Naive thymus-derived CD4-positive, alpha-beta T cell (primary cell): ENCODE data around the gene CCNJL. TPM values are rescaled to one million over a fixed set of nuclear protein-coding genes. Genes with fewer than 3 reads are reported as not detected.

Source experiments
- ATAC-seq: fragments of 150-1000 bp; cut with Tn5 transposase; 2 replicates; pipeline ENCODE4 v1.10.0; 2021; ENCODE audit warnings: mild to moderate bottlenecking, moderate library complexity
- CTCF ChIA-PET: fragments of 350-600 bp; sonication (Branson Sonifier 250); formaldehyde crosslinking; loops from one replicate; lab custom pipeline; 2021; ENCODE audit warnings: antibody characterized with exemption; lab: Charles Lee
- POLR2A ChIA-PET: fragments of 350-600 bp; sonication (Branson Sonifier 250); formaldehyde crosslinking; loops from one replicate; lab custom pipeline; 2021; ENCODE audit warnings: antibody characterized with exemption, inconsistent platforms; lab: Charles Lee
- DNase-seq, 9 donors: peaks; one replicate each; pipeline versions ENCODE4 v3.0.0 to v3.0.0-alpha.2; 2020 to 2022; ENCODE audit warnings: mixed read lengths in 1 of 9
- H3K27ac ChIP-seq: one replicate; pipeline ENCODE4 v1.7.0; 2013; ENCODE audit warnings: mild to moderate bottlenecking, low read depth, low read length, moderate library complexity
- H3K27me3 ChIP-seq, 2 donors: one replicate each; pipeline ENCODE4 v1.7.0; 2013; ENCODE audit warnings: low read length in 2 of 2, mild to moderate bottlenecking in 2 of 2, moderate library complexity in 2 of 2; ENCODE audit not compliant: control insufficient read depth in 2 of 2, insufficient read depth in 2 of 2
- H3K36me3 ChIP-seq, 3 experiments: 1 replicate in 2 of 3; 2 replicates in 1 of 3; pipeline ENCODE4 v1.7.0; 2013; ENCODE audit warnings: low read length in 3 of 3, mild to moderate bottlenecking in 3 of 3, moderate library complexity in 1 of 3; ENCODE audit not compliant: insufficient read depth in 3 of 3, control insufficient read depth in 2 of 3
- H3K4me1 ChIP-seq, 2 donors: one replicate each; pipeline ENCODE4 v1.7.0; 2013; ENCODE audit warnings: low read length in 2 of 2, mild to moderate bottlenecking in 2 of 2, moderate library complexity in 1 of 2; ENCODE audit not compliant: control insufficient read depth in 2 of 2, insufficient read depth in 2 of 2
- H3K4me3 ChIP-seq: 2 replicates; pipeline ENCODE4 v1.7.0; 2013; ENCODE audit warnings: mild to moderate bottlenecking, low read length
- H3K9me3 ChIP-seq, 3 experiments: 1 replicate in 2 of 3; 2 replicates in 1 of 3; pipeline ENCODE4 v1.7.0; 2013; ENCODE audit warnings: low read length in 3 of 3; ENCODE audit not compliant: control insufficient read depth in 2 of 3
- H3K27ac Mint-ChIP-seq, 9 donors: one replicate each; pipeline ENCODE4 v1.8.0; 2020 to 2022; ENCODE audit warnings: mixed read lengths in 9 of 9, mild to moderate bottlenecking in 8 of 9, moderate library complexity in 5 of 9, inconsistent platforms in 2 of 9
- H3K27me3 Mint-ChIP-seq, 5 donors: one replicate each; pipeline ENCODE4 v1.8.0; 2021 to 2022; ENCODE audit warnings: mixed read lengths in 5 of 5, mild to moderate bottlenecking in 1 of 5
- H3K36me3 Mint-ChIP-seq, 5 donors: one replicate each; pipeline ENCODE4 v1.8.0; 2020 to 2022; ENCODE audit warnings: mixed read lengths in 5 of 5, mild to moderate bottlenecking in 3 of 5, inconsistent platforms in 1 of 5
- H3K4me1 Mint-ChIP-seq, 7 donors: one replicate each; pipeline ENCODE4 v1.8.0; 2020 to 2022; ENCODE audit warnings: mixed read lengths in 7 of 7, mild to moderate bottlenecking in 3 of 7, inconsistent platforms in 1 of 7
- H3K4me3 Mint-ChIP-seq, 10 donors: one replicate each; pipeline ENCODE4 v1.8.0; 2020 to 2022; ENCODE audit warnings: mild to moderate bottlenecking in 10 of 10, mixed read lengths in 10 of 10, moderate library complexity in 6 of 10, inconsistent platforms in 2 of 10
- H3K9me3 Mint-ChIP-seq, 11 donors: one replicate each; pipeline ENCODE4 v1.8.0; 2020 to 2022; ENCODE audit warnings: mixed read lengths in 11 of 11, mild to moderate bottlenecking in 4 of 11, inconsistent platforms in 1 of 11, moderate library complexity in 1 of 11
- intact Hi-C, 2 donors: fragments of 100-400 bp; cut with micrococcal nuclease; formaldehyde crosslinking; loops; one replicate each; pipeline ENCODE4 v1.15.1; 2023
- polyA plus RNA-seq, 2 donors: library from polyadenylated mRNA; unstranded; fragments of 300-500 nt; fragmentation: Illumina TruSeq; gene quantifications; one replicate each; pipeline ENCODE4 v1.2.3, GENCODE V29; 2021
- total RNA-seq, 6 experiments: library from RNA in 5 of 6; stranded (reverse) in 5 of 6; gene quantifications; 1 replicate in 5 of 6; 2 replicates in 1 of 6; pipeline ENCODE4 v1.2.3 and lab custom pipeline; 2021 to 2026

CCNJL gene
- total and polyA plus RNA-seq, 7 experiments from 2014 or later = 0.42 to 2.3 TPM; not detected in 5

DNA sequence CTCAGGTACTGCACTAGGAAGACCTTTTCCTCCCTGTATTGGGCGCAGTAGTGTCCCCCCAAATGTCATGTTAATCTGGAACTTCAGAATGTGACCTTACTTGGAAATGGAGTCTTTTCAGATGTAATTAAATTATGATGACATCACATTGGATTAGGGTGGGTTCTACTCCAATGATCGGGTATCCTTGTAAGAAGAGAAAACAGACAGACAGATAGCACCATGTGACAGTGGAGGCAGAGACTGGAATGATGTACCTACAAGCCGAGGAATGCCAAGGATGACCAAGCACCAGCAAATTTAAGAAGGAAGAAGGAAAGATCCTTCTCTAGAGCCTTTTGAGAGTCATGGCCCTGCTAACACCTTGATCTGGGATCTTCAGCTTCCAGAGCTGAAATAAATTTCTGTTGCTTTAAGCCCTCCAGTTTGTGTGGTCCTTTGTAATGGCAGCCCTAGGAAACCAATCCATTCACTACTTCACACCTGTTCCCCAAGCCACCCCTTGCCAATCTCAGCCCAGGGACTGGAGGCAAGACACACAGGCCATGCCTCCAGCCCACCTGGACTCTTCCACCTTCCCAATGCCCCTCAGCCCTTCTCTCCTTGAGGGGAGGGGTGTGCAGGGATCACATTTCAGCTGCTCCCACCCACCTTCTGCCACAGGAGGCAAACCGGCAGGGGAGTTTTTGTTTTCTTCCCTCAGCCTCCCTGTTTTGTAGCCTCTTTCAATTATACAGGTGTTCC, 1.6 kb downstream of the CCNJL start:
- ChIA-PET POLR2A (no interaction called here), CTCF (interaction anchor here (0.7 kb wide), 1 partner anchor 64 kb away, joined by 3 read pairs; no protein-coding TSS in a partner anchor)
- Histone ChIP-seq H3K27me3 (no peaks in the 10 kb centered on the region), H3K4me1 (no peaks in the 10 kb centered on the region), H3K27ac (no peak overlapping the region), H3K9me3 (no peaks in the 10 kb centered on the region), H3K4me3 (no peak overlapping the region), H3K36me3 (no peaks in the 10 kb centered on the region)
- Mint-ChIP-seq H3K27me3 (peaks cover 43 to 79% (median 61%) of the 10 kb centered on the region in 5 donors), H3K9me3 (peaks cover 0 to 2% (median 0%) of the 10 kb centered on the region in 11 donors), H3K4me3 (peak overlapping the region in 1 of 10 donors; percentile 31), H3K36me3 (peaks cover 0 to 5% (median 0%) of the 10 kb centered on the region in 5 donors), H3K4me1 (peaks cover 2 to 17% (median 11%) of the 10 kb centered on the region in 7 donors), H3K27ac (no peak overlapping the region)
- DNase-seq (no peak), ATAC-seq (no peak)
- intact Hi-C loops = no loop called here

DNA sequence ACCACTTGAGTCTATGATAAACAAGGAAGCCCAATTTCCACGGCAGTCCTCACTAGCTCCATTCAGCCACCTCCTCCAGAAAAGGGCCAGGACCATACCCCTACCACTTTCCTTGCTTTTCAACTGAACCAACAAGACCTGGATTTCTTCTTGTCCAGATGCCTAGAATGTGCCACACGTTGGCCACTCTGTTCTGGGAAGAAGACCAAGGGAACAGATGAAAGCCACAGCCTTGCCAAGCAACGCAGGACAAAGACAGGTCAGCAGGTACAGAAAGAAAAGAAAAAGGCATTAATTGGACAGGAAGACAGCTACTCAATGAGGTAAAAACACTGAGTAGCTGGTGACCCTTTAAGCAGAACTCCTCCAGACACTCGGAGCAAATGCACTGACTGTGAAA, 2.2 kb downstream of the CCNJL start:
- Histone ChIP-seq H3K36me3 (no peaks in the 10 kb centered on the region), H3K4me1 (no peaks in the 10 kb centered on the region), H3K27me3 (no peaks in the 10 kb centered on the region), H3K9me3 (no peaks in the 10 kb centered on the region), H3K27ac (no peak overlapping the region), H3K4me3 (no peak overlapping the region)
- ChIA-PET CTCF (no interaction called here), POLR2A (no interaction called here)
- Mint-ChIP-seq H3K27ac (no peak overlapping the region), H3K27me3 (peaks cover 43 to 81% (median 57%) of the 10 kb centered on the region in 5 donors), H3K4me3 (no peak overlapping the region), H3K36me3 (peaks cover 0 to 5% (median 0%) of the 10 kb centered on the region in 5 donors), H3K9me3 (peaks cover 0 to 2% (median 0%) of the 10 kb centered on the region in 11 donors), H3K4me1 (peaks cover 2 to 17% (median 11%) of the 10 kb centered on the region in 7 donors)
- ATAC-seq = no peak
- intact Hi-C loops = no loop called here
- DNase-seq = no peak

DNA sequence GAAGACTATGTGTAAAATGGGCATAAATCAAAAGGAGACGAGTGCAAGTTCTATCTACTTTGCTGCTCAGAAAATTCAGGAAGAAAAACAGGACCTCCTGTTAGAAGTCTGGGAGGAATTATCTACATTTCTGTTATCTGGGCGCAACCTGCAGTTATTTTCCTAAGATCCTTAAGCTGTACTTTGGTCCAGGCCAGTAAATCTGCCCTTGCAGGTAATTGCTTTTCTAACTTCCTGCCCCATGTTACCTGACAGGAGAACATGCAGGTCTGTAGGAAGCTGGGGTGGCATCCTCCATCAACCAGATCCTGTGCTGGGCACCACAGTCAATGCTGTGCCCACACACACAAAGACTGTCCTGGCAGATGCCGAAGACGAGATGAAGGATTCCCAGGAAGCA, 5.7 kb downstream of the CCNJL start:
- H3K27me3 Mint-ChIP-seq = peaks cover 31 to 67% (median 34%) of the 10 kb centered on the region in 5 donors
- H3K4me1 ChIP-seq = no peaks in the 10 kb centered on the region
- H3K9me3 Mint-ChIP-seq = no peaks in the 10 kb centered on the region
- ATAC-seq (no peak), DNase-seq (no peak)
- H3K27me3 ChIP-seq = no peaks in the 10 kb centered on the region
- H3K36me3 ChIP-seq = no peaks in the 10 kb centered on the region
- H3K4me1 Mint-ChIP-seq = peaks cover 0 to 7% (median 4%) of the 10 kb centered on the region in 7 donors
- intact Hi-C loops = no loop called here
- no peaks in the 10 kb centered on the region for H3K36me3 Mint-ChIP-seq
- no peak overlapping the region for H3K4me3 ChIP-seq
- ChIA-PET CTCF (no interaction called here), POLR2A (no interaction called here)
- no peaks in the 10 kb centered on the region for H3K9me3 ChIP-seq
- H3K4me3 Mint-ChIP-seq = no peak overlapping the region
- no peak overlapping the region for H3K27ac ChIP-seq
- H3K27ac Mint-ChIP-seq = no peak overlapping the region

DNA sequence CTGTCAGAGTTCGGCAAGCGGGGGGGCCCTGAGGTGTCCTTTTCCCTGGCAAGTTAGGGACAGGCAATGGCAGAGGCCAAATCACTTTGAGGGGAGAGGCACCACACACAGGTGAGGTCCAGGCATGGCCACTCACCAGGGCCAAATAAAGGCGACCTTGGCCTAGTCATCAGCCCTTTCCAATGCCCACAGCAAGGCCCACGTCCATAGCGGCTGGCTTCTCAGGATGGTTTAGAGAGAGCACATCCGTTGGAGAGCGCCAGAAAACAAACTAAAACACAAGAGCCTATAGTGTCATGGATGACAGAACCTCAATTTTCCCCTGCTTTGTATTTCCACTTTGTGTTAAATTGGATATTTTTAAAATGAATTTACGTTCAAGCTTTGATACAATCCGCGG, 7.0 kb downstream of the CCNJL start:
- H3K4me3 Mint-ChIP-seq = no peak overlapping the region
- ATAC-seq (no peak), DNase-seq (no peak)
- H3K36me3 Mint-ChIP-seq = no peaks in the 10 kb centered on the region
- Histone ChIP-seq H3K4me3 (no peak overlapping the region), H3K4me1 (no peaks in the 10 kb centered on the region), H3K9me3 (no peaks in the 10 kb centered on the region), H3K36me3 (no peaks in the 10 kb centered on the region), H3K27ac (no peak overlapping the region), H3K27me3 (no peaks in the 10 kb centered on the region)
- POLR2A ChIA-PET = no interaction called here
- H3K4me1 Mint-ChIP-seq = no peaks in the 10 kb centered on the region
- H3K27ac Mint-ChIP-seq = no peak overlapping the region
- peaks cover 18 to 54% (median 21%) of the 10 kb centered on the region in 5 donors for H3K27me3 Mint-ChIP-seq
- H3K9me3 Mint-ChIP-seq = no peaks in the 10 kb centered on the region
- CTCF ChIA-PET = no interaction called here
- intact Hi-C loops = no loop called here

DNA sequence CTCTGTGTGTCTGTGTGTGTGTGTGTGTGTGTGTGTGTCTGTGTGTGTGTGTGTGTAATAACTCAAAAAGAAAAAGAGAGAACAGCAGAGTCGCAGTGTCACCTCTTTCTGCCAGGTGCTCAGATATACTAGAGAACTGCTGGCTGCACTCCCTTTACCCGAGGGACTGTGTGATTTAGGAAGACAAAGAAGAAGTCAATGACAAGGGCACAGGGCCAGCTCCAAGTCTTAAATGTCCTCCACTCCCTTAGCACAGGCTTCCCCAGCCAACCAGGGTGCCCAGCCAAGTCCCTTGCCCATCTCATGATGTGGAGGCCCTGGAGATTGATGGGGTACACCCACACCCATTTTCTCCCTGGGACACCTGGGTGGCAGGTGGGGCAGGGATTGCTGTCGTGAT, 8.7 kb downstream of the CCNJL start:
- Histone ChIP-seq H3K27me3 (no peaks in the 10 kb centered on the region), H3K9me3 (no peaks in the 10 kb centered on the region), H3K4me1 (no peaks in the 10 kb centered on the region), H3K4me3 (no peak overlapping the region), H3K36me3 (no peaks in the 10 kb centered on the region), H3K27ac (no peak overlapping the region)
- Mint-ChIP-seq H3K27ac (peak overlapping the region in 1 of 9 donors; percentile 27), H3K27me3 (peaks cover 5 to 38% (median 8%) of the 10 kb centered on the region in 5 donors), H3K4me1 (no peaks in the 10 kb centered on the region), H3K4me3 (no peak overlapping the region), H3K36me3 (no peaks in the 10 kb centered on the region), H3K9me3 (no peaks in the 10 kb centered on the region)
- ATAC-seq (no peak), DNase-seq (no peak)
- intact Hi-C loops = no loop called here
- ChIA-PET POLR2A (no interaction called here), CTCF (interaction anchor here (0.6 kb wide), 1 partner anchor 144 kb away, joined by 3 read pairs; no protein-coding TSS in a partner anchor)

DNA sequence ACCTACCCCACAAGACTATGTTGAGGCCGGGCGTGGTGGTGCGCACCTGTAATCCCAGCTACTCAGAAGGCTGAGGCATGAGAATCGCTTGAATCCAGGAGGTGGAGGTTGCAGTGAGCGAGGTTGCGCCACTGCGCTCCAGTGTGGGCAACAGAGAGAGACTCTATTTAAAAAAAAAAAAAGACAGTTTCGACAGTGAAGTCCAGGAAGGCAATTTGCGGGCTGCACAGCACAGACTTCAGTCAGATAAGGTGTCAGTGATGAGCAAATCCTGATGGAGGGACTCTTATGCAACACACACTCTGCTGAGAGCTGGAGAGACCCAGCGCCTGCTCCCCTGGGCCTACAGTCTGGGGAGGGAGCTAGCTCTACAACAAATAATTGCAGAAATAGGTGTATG, 14.2 kb downstream of the CCNJL start:
- H3K4me1 Mint-ChIP-seq = peaks cover 0 to 13% (median 0%) of the 10 kb centered on the region in 7 donors
- ATAC-seq = no peak

DNA sequence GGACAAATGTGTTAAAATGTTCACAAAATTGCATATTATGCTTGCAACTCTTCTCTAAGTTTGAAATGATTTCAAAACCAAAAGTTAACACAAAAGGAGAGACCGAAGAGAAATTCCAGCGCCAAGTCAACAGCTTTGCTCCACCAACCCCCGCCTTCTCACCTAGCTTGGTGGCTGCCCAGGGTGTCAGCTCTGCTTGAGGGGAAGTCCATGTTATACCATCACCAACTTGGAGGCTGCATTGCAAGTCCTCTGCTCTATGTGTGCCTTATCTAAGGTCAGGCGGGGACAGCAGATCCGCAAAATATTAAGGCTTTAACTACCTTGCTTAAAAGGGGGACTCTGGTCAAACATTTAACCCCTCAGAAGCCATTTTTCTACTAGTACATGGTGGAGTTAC, 14.6 kb downstream of the CCNJL start:
- POLR2A ChIA-PET = no interaction called here
- Mint-ChIP-seq H3K27me3 (peaks cover 0 to 5% (median 0%) of the 10 kb centered on the region in 5 donors), H3K9me3 (no peaks in the 10 kb centered on the region), H3K4me3 (peak overlapping the region in 1 of 10 donors; percentile 16), H3K36me3 (no peaks in the 10 kb centered on the region), H3K4me1 (peaks cover 0 to 13% (median 0%) of the 10 kb centered on the region in 7 donors), H3K27ac (no peak overlapping the region)
- intact Hi-C loops = no loop called here
- Histone ChIP-seq H3K4me3 (no peak overlapping the region), H3K9me3 (no peaks in the 10 kb centered on the region), H3K4me1 (no peaks in the 10 kb centered on the region), H3K27ac (no peak overlapping the region), H3K27me3 (no peaks in the 10 kb centered on the region), H3K36me3 (no peaks in the 10 kb centered on the region)
- ATAC-seq = peak; percentile 72
- no peak for DNase-seq
- CTCF ChIA-PET = no interaction called here

More for the DNA sequence above, 14.2 kb downstream of the CCNJL start:
- Mint-ChIP-seq H3K27ac (no peak overlapping the region), H3K4me3 (peak overlapping the region in 1 of 10 donors; percentile 16), H3K27me3 (peaks cover 0 to 5% (median 0%) of the 10 kb centered on the region in 5 donors), H3K36me3 (no peaks in the 10 kb centered on the region), H3K9me3 (no peaks in the 10 kb centered on the region)
- intact Hi-C loops = no loop called here
- no peak for DNase-seq
- no peaks in the 10 kb centered on the region for H3K4me1 ChIP-seq
- no peak overlapping the region for H3K4me3 ChIP-seq
- no peak overlapping the region for H3K27ac ChIP-seq
- H3K27me3 ChIP-seq = no peaks in the 10 kb centered on the region
- no peaks in the 10 kb centered on the region for H3K9me3 ChIP-seq
- POLR2A ChIA-PET = no interaction called here
- H3K36me3 ChIP-seq = no peaks in the 10 kb centered on the region
- CTCF ChIA-PET = no interaction called here
